T-cell (primary cell): Measurements from ENCODE around the gene PGLYRP2. TPM values are rescaled to one million over a fixed set of nuclear protein-coding genes. Genes with fewer than 3 reads are reported as not detected.

Experiments
- ATAC-seq, 4 experiments: fragments of 200-7000 bp in 3 of 4; fragments of 150-1000 bp in 1 of 4; cut with Tn5 transposase; replicated peaks in 1 of 4; 1 replicate in 3 of 4; 2 replicates in 1 of 4; pipeline ENCODE4 v1.10.0; 2021; ENCODE audit warnings: moderate library complexity in 3 of 4, mild to moderate bottlenecking in 2 of 4, moderate number of reproducible peaks in 1 of 4
- CTCF ChIA-PET, 2 donors: fragments of 300-600 bp; sonication (Branson Sonifier 250); formaldehyde crosslinking; loops; one replicate each; lab custom pipeline; 2022; ENCODE audit warnings: antibody characterized with exemption in 2 of 2; lab: Charles Lee
- POLR2A ChIA-PET, 2 donors: fragments of 300-600 bp; sonication (Branson Sonifier 250); formaldehyde crosslinking; loops; one replicate each; lab custom pipeline; 2022; ENCODE audit warnings: antibody characterized with exemption in 2 of 2; lab: Charles Lee
- DNase-seq, 35 experiments: peaks; one replicate each; pipeline versions ENCODE4 v3.0.0 to v3.0.0-alpha.2; 2013 to 2023
- H3K27ac ChIP-seq: one replicate; pipeline ENCODE4 v1.5.1; 2013; ENCODE audit warnings: low read length
- H3K27me3 ChIP-seq, 2 experiments: replicated peaks in 1 of 2; 1 replicate in 1 of 2; 2 replicates in 1 of 2; pipeline versions ENCODE4 v1.6.1 to v1.7.0; 2013; ENCODE audit warnings: low read length in 1 of 2, mixed read lengths in 1 of 2; ENCODE audit not compliant: control insufficient read depth in 2 of 2, insufficient read depth in 2 of 2; ENCODE audit errors: extremely low read depth in 1 of 2
- H3K36me3 ChIP-seq, 2 donors: 1 replicate in 1 of 2; 2 replicates in 1 of 2; pipeline versions ENCODE4 v1.6.1 to v1.7.0; 2013; ENCODE audit warnings: low read length in 1 of 2; ENCODE audit not compliant: control insufficient read depth in 2 of 2, insufficient read depth in 1 of 2; ENCODE audit errors: extremely low read depth in 1 of 2
- H3K4me1 ChIP-seq, 2 experiments: 1 replicate in 1 of 2; 2 replicates in 1 of 2; pipeline versions ENCODE4 v1.6.1 to v1.7.0; 2013; ENCODE audit warnings: low read length in 2 of 2, mixed read lengths in 1 of 2; ENCODE audit not compliant: insufficient read depth in 2 of 2, control insufficient read depth in 1 of 2; ENCODE audit errors: extremely low read depth in 1 of 2
- H3K4me3 ChIP-seq, 2 donors: 1 replicate in 1 of 2; 2 replicates in 1 of 2; pipeline versions ENCODE4 v1.5.1 to v1.7.0; 2013; ENCODE audit warnings: mild to moderate bottlenecking in 2 of 2, low read length in 1 of 2, moderate library complexity in 1 of 2; ENCODE audit not compliant: control insufficient read depth in 1 of 2; ENCODE audit errors: extremely low read depth in 1 of 2
- H3K9me3 ChIP-seq: 2 replicates; pipeline ENCODE4 v1.7.0; 2013
- H3K27ac Mint-ChIP-seq, 2 donors: one replicate each; pipeline ENCODE4 v1.8.0; 2020 to 2021; ENCODE audit warnings: mild to moderate bottlenecking in 2 of 2, mixed read lengths in 2 of 2
- H3K27me3 Mint-ChIP-seq, 2 donors: one replicate each; pipeline ENCODE4 v1.8.0; 2021 to 2022; ENCODE audit warnings: mixed read lengths in 2 of 2
- H3K36me3 Mint-ChIP-seq: one replicate; pipeline ENCODE4 v1.8.0; 2021; ENCODE audit warnings: mixed read lengths
- H3K4me1 Mint-ChIP-seq, 3 donors: one replicate each; pipeline ENCODE4 v1.8.0; 2020 to 2022; ENCODE audit warnings: mixed read lengths in 3 of 3, mild to moderate bottlenecking in 1 of 3
- H3K4me3 Mint-ChIP-seq, 3 donors: one replicate each; pipeline ENCODE4 v1.8.0; 2020 to 2022; ENCODE audit warnings: mild to moderate bottlenecking in 3 of 3, mixed read lengths in 3 of 3, moderate library complexity in 3 of 3
- H3K9me3 Mint-ChIP-seq, 3 donors: one replicate each; pipeline ENCODE4 v1.8.0; 2020 to 2022; ENCODE audit warnings: mixed read lengths in 3 of 3
- WGBS: methylation state at CpG from one replicate; pipeline ENCODE4 v1.1.5; 2013; ENCODE audit warnings: missing lambda C conversion rate; ENCODE audit not compliant: insufficient coverage; 5-methylcytosine and 5-hydroxymethylcytosine counted together
- total RNA-seq, 35 experiments: library from RNA in 6 of 35; stranded (reverse) in 6 of 35; fragments of 120-200 nt in 1 of 35; gene quantifications; one replicate each; pipeline versions ENCODE4 v1.2.1 to v1.2.4 and lab custom pipeline; 2013 to 2026

Gene PGLYRP2
- total RNA-seq, 5 donors from 2014 or later (not counting 1 experiment from before 2014, with no cell fraction given): 0.13 to 1.3 (median 0.72) TPM

DNA sequence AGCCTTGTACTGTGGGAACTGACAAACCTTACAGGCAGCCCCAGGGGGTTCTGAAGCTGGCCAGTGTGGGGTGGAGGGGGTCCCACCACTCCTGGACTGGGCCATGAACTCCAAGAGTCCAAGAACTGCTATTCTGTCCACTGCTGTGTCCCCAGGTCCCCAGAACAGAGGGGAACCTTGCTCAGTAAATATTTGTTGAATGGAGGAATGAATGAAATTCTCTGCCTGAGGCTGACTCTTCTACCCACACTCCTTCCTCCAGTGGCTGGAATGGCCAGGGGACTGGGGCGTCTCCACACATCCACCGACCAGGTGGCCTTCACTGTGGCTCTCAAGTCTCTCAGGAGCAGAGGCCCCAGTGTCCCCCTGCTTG is 41.2 kb downstream of the PGLYRP2 start:
- ChIA-PET POLR2A (interaction anchor here in 1 of 2 donors (0.6 kb wide), 1 partner anchor 94 kb away, joined by 4 read pairs; no protein-coding TSS in a partner anchor), CTCF (no interaction called here)
- WGBS: 82% methylated on average over 2 of the region's 2 CpGs
- Histone ChIP-seq H3K27ac (no peak overlapping the region), H3K9me3 (no peaks in the 10 kb centered on the region), H3K36me3 (peaks cover 0 to 11% of the 10 kb centered on the region in 2 donors), H3K27me3 (no peaks in the 10 kb centered on the region), H3K4me3 (no peak overlapping the region), H3K4me1 (peaks cover 0 to 7% of the 10 kb centered on the region in 2 experiments)
- Mint-ChIP-seq H3K27ac (no peak overlapping the region), H3K36me3 (no peaks in the 10 kb centered on the region), H3K27me3 (no peaks in the 10 kb centered on the region), H3K9me3 (no peaks in the 10 kb centered on the region), H3K4me3 (no peak overlapping the region), H3K4me1 (peaks cover 6% of the 10 kb centered on the region in 3 donors)
- ATAC-seq (no peak), DNase-seq (no peak)

DNA sequence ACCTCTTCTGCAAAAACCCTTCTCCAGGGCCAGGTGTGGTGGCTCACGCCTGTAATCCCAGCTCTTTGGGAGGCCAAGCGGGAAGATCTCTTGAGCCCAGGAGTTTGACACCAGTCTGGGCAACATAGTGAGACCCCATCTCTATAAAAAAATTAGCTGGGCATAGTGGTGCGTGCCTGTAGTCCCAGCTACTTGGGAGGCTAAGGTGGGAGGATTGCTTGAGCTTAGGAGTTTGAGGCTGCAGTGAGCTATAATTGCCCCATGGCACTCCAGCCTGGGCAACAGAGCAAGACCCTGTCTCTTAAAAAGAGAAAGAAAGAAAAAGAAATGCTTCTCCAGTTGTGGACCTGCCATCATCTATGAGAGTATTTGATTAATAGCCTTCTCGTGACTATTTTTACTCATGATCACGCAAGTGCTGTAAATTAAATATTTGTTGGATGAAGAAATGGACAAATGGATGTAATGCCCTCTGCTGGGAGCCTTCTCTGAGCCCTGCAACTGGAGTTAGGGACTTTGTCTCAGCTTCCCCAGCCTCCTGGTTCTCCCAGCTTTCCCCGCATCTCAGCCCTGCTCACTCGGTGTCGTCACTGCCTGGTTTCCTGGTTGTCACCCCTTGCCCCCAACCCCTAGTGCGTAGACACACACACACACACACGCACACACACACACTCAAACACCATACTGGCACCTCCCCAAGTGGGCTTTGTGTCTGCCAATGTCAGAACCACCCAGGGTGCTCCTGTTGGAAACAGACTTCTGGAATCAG is 41.8 kb downstream of the PGLYRP2 start:
- H3K4me1 Mint-ChIP-seq: peaks cover 8 to 10% (median 9%) of the 10 kb centered on the region in 3 donors
- H3K27ac Mint-ChIP-seq: no peak overlapping the region
- H3K36me3 Mint-ChIP-seq: no peaks in the 10 kb centered on the region
- Histone ChIP-seq H3K9me3 (no peaks in the 10 kb centered on the region), H3K4me1 (peaks cover 0 to 11% of the 10 kb centered on the region in 2 experiments), H3K27ac (no peak overlapping the region), H3K36me3 (peaks cover 0 to 11% of the 10 kb centered on the region in 2 donors), H3K27me3 (no peaks in the 10 kb centered on the region), H3K4me3 (no peak overlapping the region)
- ATAC-seq (no peak), DNase-seq (no peak)
- no peaks in the 10 kb centered on the region for H3K9me3 Mint-ChIP-seq
- H3K4me3 Mint-ChIP-seq: no peak overlapping the region
- CTCF ChIA-PET: interaction anchor here in 1 of 2 donors (1.0 kb wide), 1 partner anchor 24 kb away, joined by 4 read pairs; no protein-coding TSS in a partner anchor
- 96% methylated on average over 8 of the region's 10 CpGs for WGBS
- POLR2A ChIA-PET: interaction anchor here in 1 of 2 donors (0.6 kb wide), 1 partner anchor 93 kb away, joined by 4 read pairs; no protein-coding TSS in a partner anchor
- no peaks in the 10 kb centered on the region for H3K27me3 Mint-ChIP-seq

GRCh38 chr19:15436826-15437110 is 42.5 kb downstream of the PGLYRP2 start:
- no peaks in the 10 kb centered on the region for H3K27me3 Mint-ChIP-seq
- no peak overlapping the region for H3K27ac Mint-ChIP-seq
- H3K4me3 ChIP-seq: no peak overlapping the region
- no peaks in the 10 kb centered on the region for H3K36me3 Mint-ChIP-seq
- H3K36me3 ChIP-seq: peaks cover 0 to 11% of the 10 kb centered on the region in 2 donors
- H3K9me3 ChIP-seq: no peaks in the 10 kb centered on the region
- H3K27me3 ChIP-seq: no peaks in the 10 kb centered on the region
- H3K4me3 Mint-ChIP-seq: no peak overlapping the region
- no peaks in the 10 kb centered on the region for H3K9me3 Mint-ChIP-seq
- CTCF ChIA-PET: interaction anchor here (0.7 to 1.0 kb wide), 2 partner anchors 23 to 34 kb away, joined by 3 to 4 read pairs; no protein-coding TSS in a partner anchor
- H3K4me1 ChIP-seq: peaks cover under 1 to 15% of the 10 kb centered on the region in 2 experiments
- H3K27ac ChIP-seq: no peak overlapping the region
- DNase-seq (no peak), ATAC-seq (no peak)
- POLR2A ChIA-PET: no interaction called here
- H3K4me1 Mint-ChIP-seq: peaks cover 11 to 12% (median 12%) of the 10 kb centered on the region in 3 donors
- whole genome bisulfite sequencing: 96% methylated on average over 7 of the region's 15 CpGs

- Histone ChIP-seq H3K9me3 (no peaks in the 10 kb centered on the region), H3K27me3 (no peaks in the 10 kb centered on the region), H3K4me1 (peaks cover 4 to 20% of the 10 kb centered on the region in 2 experiments), H3K27ac (no peak overlapping the region), H3K36me3 (peaks cover 0 to 11% of the 10 kb centered on the region in 2 donors), H3K4me3 (no peak overlapping the region)
- DNase-seq (no peak), ATAC-seq (no peak)
- Mint-ChIP-seq H3K4me3 (no peak overlapping the region), H3K9me3 (no peaks in the 10 kb centered on the region), H3K4me1 (peaks cover 17 to 18% (median 17%) of the 10 kb centered on the region in 3 donors), H3K27me3 (no peaks in the 10 kb centered on the region), H3K27ac (no peak overlapping the region), H3K36me3 (no peaks in the 10 kb centered on the region)
- POLR2A ChIA-PET: no interaction called here
- CTCF ChIA-PET: interaction anchor here (0.6 to 0.7 kb wide), 2 partner anchors 34 to 102 kb away, joined by 3 read pairs; no protein-coding TSS in a partner anchor
- WGBS: 100% methylated on average over 3 of the region's 10 CpGs
Measured at GRCh38 chr19:15436012-15436825, 43.1 kb downstream of the PGLYRP2 start.

- H3K9me3 ChIP-seq: no peaks in the 10 kb centered on the region
- no peaks in the 10 kb centered on the region for H3K27me3 ChIP-seq
- ATAC-seq (no peak), DNase-seq (no peak)
- H3K4me1 ChIP-seq: peaks cover 6 to 41% of the 10 kb centered on the region in 2 experiments
- H3K27me3 Mint-ChIP-seq: no peaks in the 10 kb centered on the region
- POLR2A ChIA-PET: interaction anchor here in 1 of 2 donors (0.6 kb wide), 1 partner anchor 21 kb away, joined by 3 read pairs; no protein-coding TSS in a partner anchor
- H3K27ac Mint-ChIP-seq: peak overlapping the region; percentile 90 to 92
- WGBS: 44% methylated on average over 1 of the region's 8 CpGs
- H3K4me3 ChIP-seq: peak overlapping the region in 1 of 2 donors; percentile 88
- peaks cover 4 to 13% of the 10 kb centered on the region in 2 donors for H3K36me3 ChIP-seq
- H3K4me1 Mint-ChIP-seq: peaks cover 27 to 32% (median 29%) of the 10 kb centered on the region in 3 donors
- H3K4me3 Mint-ChIP-seq: peak overlapping the region; percentile 91 to 95 (median 93)
- H3K36me3 Mint-ChIP-seq: no peaks in the 10 kb centered on the region
- H3K9me3 Mint-ChIP-seq: no peaks in the 10 kb centered on the region
- no peak overlapping the region for H3K27ac ChIP-seq
- CTCF ChIA-PET: interaction anchor here (0.8 to 1.2 kb wide), 2 partner anchors 14 to 15 kb away, joined by 3 to 12 read pairs; partner anchors contain the start of gene AKAP8L (in 1 of the 2)
Measured at GRCh38 chr19:15433519-15434069, 45.7 kb downstream of the PGLYRP2 start.
